Neural crest cell (in vitro differentiated cells): Measurements from ENCODE around the gene AGXT2. TPM values are rescaled to one million over a fixed set of nuclear protein-coding genes. Genes with fewer than 3 reads are reported as not detected.

Experiments
- DNase-seq: peaks from one replicate; pipeline ENCODE4 v3.0.0; 2021; ENCODE audit warnings: low read depth, mixed read lengths, low spot score
- H3K27ac Mint-ChIP-seq: one replicate; pipeline ENCODE4 v1.8.0; 2021; ENCODE audit warnings: mild to moderate bottlenecking, mixed read lengths; ENCODE audit not compliant: unreplicated experiment
- H3K27me3 Mint-ChIP-seq: 2 replicates; pipeline ENCODE4 v1.8.0; 2021; ENCODE audit warnings: low read depth, mild to moderate bottlenecking, mixed read lengths
- H3K36me3 Mint-ChIP-seq: 2 replicates; pipeline ENCODE4 v1.8.0; 2021; ENCODE audit warnings: low read depth, mild to moderate bottlenecking, mixed read lengths
- H3K4me1 Mint-ChIP-seq: 2 replicates; pipeline ENCODE4 v1.8.0; 2021; ENCODE audit warnings: mixed read lengths
- H3K4me3 Mint-ChIP-seq: one replicate; pipeline ENCODE4 v1.8.0; 2021; ENCODE audit warnings: mild to moderate bottlenecking, mixed read lengths
- H3K9me3 Mint-ChIP-seq: 2 replicates; pipeline ENCODE4 v1.8.0; 2021; ENCODE audit warnings: mixed read lengths
- long read RNA-seq: library from polyadenylated mRNA; unstranded; transcript quantifications from one replicate; pipeline ENCODE4 v2.0.0, GENCODE V29; 2020
- total RNA-seq: library from RNA; stranded (reverse); gene quantifications from 2 replicates; pipeline ENCODE4 v1.2.1, GENCODE V29; 2021
- TF ChIP-seq, protein P1 (sequence below): fragments of 200-600 bp; sonication (generic); conservative IDR thresholded peaks from 2 replicates; pipeline ENCODE4 v1.5.0; 2021; ENCODE audit warnings: antibody characterized with exemption, mild to moderate bottlenecking

Gene AGXT2, protein sequence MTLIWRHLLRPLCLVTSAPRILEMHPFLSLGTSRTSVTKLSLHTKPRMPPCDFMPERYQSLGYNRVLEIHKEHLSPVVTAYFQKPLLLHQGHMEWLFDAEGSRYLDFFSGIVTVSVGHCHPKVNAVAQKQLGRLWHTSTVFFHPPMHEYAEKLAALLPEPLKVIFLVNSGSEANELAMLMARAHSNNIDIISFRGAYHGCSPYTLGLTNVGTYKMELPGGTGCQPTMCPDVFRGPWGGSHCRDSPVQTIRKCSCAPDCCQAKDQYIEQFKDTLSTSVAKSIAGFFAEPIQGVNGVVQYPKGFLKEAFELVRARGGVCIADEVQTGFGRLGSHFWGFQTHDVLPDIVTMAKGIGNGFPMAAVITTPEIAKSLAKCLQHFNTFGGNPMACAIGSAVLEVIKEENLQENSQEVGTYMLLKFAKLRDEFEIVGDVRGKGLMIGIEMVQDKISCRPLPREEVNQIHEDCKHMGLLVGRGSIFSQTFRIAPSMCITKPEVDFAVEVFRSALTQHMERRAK
- not detected in 2 replicates for total RNA-seq
- long read RNA-seq: 0 reads

DNA sequence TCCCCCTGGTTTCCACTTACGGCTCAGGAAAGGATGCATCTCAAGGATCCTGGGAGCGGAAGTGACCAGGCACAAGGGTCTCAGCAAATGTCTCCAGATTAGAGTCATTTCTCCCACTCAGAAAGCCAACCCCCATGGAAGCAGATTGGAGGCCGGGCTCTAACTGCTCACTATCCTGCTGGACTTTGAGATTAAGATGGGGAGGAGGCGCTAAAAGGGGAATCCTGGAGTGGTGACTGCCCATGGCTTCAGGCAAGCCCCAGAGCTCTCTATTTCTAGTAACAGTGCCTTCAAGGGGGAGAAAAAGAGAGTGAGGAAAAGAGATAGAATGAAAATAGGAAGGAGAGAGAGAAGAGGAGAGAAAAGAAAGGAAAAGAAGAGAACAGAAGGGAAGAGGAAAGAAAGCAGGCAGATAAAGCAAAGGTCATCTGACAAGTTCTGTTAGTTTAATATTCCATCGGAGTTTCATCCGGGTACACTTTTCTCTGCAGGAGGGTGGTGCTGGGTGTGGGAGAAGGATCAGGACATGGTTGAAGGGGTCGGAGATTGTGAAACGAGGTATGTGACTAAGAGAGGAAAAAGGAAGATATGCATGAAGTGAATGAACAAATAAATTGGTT is at the start of gene AGXT2:
AGXT2 (minus strand) TSS at position 165 of the 620 bp plus-strand sequence; CDS start at position 108, 57 bp downstream.
- Mint-ChIP-seq H3K27ac (no peak within 1 kb of the TSS), H3K27me3 (no peaks in the 10 kb centered on the region), H3K36me3 (no peaks in the 10 kb centered on the region), H3K9me3 (peaks cover 4% of the 10 kb centered on the region), H3K4me1 (no peaks in the 10 kb centered on the region), H3K4me3 (no peak within 1 kb of the TSS)
- DNase-seq: no peak
- TF ChIP-seq, protein P1, sequence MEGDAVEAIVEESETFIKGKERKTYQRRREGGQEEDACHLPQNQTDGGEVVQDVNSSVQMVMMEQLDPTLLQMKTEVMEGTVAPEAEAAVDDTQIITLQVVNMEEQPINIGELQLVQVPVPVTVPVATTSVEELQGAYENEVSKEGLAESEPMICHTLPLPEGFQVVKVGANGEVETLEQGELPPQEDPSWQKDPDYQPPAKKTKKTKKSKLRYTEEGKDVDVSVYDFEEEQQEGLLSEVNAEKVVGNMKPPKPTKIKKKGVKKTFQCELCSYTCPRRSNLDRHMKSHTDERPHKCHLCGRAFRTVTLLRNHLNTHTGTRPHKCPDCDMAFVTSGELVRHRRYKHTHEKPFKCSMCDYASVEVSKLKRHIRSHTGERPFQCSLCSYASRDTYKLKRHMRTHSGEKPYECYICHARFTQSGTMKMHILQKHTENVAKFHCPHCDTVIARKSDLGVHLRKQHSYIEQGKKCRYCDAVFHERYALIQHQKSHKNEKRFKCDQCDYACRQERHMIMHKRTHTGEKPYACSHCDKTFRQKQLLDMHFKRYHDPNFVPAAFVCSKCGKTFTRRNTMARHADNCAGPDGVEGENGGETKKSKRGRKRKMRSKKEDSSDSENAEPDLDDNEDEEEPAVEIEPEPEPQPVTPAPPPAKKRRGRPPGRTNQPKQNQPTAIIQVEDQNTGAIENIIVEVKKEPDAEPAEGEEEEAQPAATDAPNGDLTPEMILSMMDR: no peak

DNA sequence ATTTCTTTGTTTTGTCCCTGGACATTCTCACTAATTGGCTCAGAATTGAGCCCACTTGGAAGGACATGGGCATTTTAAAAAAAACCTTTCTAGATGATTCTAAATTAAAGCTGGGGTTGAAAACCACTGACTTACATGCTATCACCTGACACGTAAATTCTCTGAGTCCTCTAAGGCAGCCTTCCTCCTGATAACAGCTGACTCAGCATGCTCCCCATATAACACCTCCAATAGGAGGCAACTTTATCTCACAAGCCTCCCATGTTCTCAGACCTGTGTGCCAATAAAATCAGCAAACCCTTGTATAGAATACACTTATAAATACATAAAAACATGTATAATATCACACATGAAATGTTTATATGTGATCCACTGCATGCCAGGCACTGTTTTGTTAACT is 49.2 kb upstream of the AGXT2 start:
- H3K4me1 Mint-ChIP-seq: no peaks in the 10 kb centered on the region
- H3K4me3 Mint-ChIP-seq: no peak overlapping the region
- no peaks in the 10 kb centered on the region for H3K36me3 Mint-ChIP-seq
- TF ChIP-seq, protein P1: no peak
- H3K27me3 Mint-ChIP-seq: no peaks in the 10 kb centered on the region
- no peak for DNase-seq
- no peaks in the 10 kb centered on the region for H3K9me3 Mint-ChIP-seq
- no peak overlapping the region for H3K27ac Mint-ChIP-seq

DNA sequence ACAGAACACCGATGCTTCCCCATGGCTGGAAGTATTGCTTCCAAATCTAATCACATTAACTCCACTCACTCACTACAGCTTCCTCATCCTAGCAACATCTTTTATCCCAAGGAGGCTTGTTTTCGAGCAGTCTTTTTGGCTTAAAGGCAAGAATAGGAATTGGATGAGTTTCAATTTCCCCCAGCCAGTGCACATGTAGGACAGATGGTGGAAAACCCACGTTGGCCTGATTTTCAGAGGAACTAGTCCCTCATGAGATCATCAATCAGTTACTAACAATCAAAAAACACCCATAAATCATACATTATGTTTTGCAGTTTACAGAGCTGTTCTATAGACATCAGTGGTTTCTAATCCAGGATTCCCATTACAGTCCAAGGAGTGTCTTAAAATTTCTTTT is 48.5 kb upstream of the AGXT2 start:
- no peak overlapping the region for H3K4me3 Mint-ChIP-seq
- H3K4me1 Mint-ChIP-seq: no peaks in the 10 kb centered on the region
- no peak overlapping the region for H3K27ac Mint-ChIP-seq
- no peaks in the 10 kb centered on the region for H3K9me3 Mint-ChIP-seq
- H3K27me3 Mint-ChIP-seq: no peaks in the 10 kb centered on the region
- DNase-seq: no peak
- H3K36me3 Mint-ChIP-seq: no peaks in the 10 kb centered on the region
- TF ChIP-seq, protein P1: no peak

DNA sequence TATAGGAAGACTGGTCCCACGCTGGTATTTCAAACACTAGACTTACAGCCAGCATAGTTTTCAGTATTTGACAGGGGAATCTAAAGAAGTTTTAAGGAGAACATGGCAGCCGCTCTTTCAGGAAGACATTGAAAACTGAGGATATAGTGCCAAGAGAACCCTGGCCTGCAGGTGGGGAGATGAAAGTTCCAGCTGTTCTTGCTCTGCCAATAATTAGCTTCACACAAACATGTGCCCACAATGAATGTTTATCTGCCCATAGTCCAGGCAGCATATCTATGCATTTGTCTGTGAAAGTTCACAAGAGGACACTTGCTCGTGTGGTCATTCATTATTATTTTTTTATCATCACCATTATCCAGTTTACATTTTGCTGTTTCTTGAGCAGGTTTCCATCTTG is 47.6 kb upstream of the AGXT2 start:
- Mint-ChIP-seq H3K36me3 (no peaks in the 10 kb centered on the region), H3K9me3 (no peaks in the 10 kb centered on the region), H3K4me3 (no peak overlapping the region), H3K4me1 (no peaks in the 10 kb centered on the region), H3K27ac (no peak overlapping the region), H3K27me3 (no peaks in the 10 kb centered on the region)
- no peak for DNase-seq
- TF ChIP-seq, protein P1: no peak

DNA sequence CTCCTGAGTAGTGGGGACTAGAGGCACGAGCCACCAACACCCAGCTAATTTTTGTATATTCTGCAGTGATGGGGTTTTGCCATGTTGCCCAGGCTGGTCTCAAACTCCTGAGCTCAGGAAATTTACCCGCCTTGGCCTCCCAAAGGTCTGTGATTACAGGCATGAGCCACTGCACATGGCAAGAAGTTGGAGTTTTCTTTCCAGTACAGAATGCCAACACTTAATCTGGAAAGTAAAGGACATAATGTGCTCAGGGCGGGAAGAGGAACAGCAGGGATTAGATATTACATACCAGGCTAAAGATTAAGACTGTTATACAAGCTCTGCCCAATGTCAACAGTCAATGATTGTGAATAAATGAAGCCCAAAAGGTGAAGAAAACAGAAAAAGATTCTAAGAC is 47.2 kb upstream of the AGXT2 start:
- DNase-seq: no peak
- Mint-ChIP-seq H3K27me3 (no peaks in the 10 kb centered on the region), H3K9me3 (no peaks in the 10 kb centered on the region), H3K4me3 (no peak overlapping the region), H3K27ac (no peak overlapping the region), H3K36me3 (no peaks in the 10 kb centered on the region), H3K4me1 (no peaks in the 10 kb centered on the region)
- TF ChIP-seq, protein P1: no peak
